ENCODE measurements around the gene RASGRF1. TPM values are rescaled to one million over a fixed set of nuclear protein-coding genes. Genes with fewer than 3 reads are reported as not detected.

RASGRF1 gene
- polyA plus RNA-seq, 4 donors: 0.07 to 0.92 (median 0.51) TPM

DNA sequence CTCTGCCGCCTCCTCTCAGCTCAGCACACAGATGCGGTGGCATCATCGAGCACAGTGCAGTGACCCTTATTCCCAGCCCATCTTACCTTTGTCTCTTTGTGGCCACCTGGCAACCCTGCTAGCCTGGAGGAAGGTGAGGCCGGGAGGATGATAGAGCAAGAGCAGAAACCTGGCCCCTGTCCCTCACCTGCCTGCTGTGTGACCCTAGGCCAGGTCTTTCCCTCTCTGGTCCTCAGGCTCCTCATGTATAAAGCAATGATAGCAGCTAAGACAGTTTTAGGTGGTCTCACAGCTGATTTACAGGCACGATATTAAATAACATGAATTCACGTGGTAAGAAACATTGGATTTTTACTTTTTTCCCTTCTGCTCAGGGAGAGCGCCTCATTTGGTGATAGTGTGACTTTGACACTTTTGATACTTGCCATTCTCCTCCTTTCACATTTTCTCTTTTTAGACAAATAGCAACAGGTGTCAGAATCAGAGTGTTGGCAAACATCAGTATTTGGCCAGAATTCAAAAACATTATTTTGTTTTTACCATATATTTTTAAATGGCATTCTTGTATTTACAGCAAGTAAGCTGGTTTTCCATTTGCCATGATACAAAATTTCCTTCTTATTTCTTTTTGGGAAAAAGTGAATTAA is 116.2 kb downstream of the RASGRF1 start:
- no peak for DNase-seq (ENCODE audit: low read depth in 4 of 4, low spot score in 3 of 4)

DNA sequence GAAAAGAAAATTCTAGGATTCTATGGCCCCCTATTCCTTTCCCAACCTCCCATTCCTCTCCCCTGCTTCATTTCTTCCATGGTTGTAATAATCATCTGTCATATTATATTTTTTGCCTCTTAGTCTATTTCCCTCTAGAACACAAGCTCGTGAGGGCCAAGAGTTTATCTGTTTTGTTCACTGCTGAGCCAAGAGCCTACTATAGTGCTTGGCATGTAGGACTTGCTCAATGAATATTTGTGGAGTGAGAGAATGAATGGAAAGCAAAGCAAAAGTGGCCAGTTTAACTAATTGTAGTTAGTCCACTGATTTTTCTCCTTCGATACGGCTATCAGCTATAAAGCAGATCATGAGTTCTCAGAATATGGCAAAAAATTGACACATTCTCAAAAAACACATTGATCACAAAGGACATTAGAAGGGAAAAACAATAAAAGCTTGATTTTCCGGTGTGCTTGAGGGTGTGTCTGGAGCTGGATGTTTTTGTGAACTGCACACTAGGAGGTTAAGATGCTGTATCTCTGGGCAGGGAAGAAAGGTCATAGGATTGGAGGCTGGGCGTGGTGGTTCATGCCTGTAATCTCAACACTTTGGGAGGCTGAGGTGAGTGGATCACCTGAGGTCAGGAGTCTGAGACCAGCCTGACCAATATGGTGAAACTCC is 120.8 kb downstream of the RASGRF1 start:
- no peak for DNase-seq (ENCODE audit: low read depth in 4 of 4, low spot score in 3 of 4)

DNA sequence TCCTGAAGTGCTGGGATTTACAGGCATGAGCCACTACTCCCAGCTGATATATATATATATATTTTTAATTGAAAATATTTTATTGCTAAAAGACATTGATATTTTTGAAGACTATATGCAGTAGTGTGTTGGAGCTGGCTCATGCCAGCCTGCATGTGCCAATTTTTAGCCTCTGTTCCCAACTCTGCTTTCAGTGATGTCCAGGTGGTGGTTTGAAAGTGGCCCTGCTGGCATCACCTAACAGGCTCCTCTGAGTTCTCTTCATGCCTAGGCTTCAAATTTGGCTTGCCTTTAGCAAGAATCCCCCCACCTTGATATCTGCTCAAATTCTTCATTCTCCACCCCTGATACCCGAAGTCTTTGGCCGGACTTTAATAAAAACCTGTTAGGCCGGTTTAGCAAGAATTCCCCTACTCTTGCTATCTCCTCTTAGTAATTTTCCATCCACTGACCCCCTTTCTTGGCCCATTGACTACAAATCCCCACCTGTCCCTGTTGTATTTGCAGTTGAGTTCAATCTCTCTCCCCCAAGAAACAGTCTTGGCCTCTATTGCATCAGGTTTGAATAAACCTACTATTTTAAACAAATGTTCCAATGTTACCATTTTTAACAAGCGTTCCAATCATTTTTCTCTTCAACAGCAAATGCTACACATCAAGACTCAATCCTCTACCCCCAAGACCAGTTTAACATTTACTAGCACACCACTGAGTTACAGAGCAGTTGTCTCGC is 121.9 kb downstream of the RASGRF1 start:
- DNase-seq (ENCODE audit: low read depth in 4 of 4, low spot score in 3 of 4): no peak

DNA sequence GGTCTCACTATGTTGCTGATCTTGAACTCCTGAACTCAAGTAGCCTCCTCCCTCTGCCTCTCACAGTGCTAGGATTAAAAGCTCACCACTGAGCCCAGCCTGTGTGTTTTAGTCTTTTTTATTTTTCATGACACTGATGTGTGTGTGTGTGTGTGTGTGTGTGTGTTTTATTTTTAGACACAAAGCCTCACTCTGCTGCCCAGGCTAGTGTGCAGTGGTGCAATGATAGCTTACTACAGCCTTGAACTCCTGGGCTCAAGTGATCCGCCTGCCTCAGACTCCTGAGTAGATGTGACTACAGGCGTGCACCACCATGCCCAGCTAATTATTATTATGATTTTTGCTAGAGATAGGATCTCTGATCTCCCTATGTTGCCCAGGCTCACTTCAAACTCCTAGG is 122.5 kb downstream of the RASGRF1 start:
- no peak for DNase-seq (ENCODE audit: low read depth in 4 of 4, low spot score in 3 of 4)

DNA sequence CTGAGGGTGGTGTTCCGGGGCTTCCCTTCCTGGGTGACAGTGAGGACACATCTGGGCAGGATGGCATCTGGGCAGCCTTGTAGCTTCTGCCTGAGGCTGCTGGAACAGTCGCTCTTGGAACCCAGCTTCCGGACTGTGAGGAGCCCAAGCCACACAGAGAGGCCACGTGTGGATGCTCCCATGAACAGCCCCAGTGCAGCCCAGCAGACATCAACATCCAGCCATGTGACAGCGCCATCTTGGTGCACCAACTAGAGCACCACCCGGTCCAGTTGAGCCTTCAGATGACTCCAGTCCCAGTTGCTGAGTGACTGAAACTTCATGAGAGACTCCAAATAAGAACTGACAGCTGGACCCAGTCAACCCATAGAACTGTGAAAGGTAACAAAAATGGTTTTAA is 130.3 kb downstream of the RASGRF1 start:
- DNase-seq (ENCODE audit: low read depth in 4 of 4, low spot score in 3 of 4): no peak

DNA sequence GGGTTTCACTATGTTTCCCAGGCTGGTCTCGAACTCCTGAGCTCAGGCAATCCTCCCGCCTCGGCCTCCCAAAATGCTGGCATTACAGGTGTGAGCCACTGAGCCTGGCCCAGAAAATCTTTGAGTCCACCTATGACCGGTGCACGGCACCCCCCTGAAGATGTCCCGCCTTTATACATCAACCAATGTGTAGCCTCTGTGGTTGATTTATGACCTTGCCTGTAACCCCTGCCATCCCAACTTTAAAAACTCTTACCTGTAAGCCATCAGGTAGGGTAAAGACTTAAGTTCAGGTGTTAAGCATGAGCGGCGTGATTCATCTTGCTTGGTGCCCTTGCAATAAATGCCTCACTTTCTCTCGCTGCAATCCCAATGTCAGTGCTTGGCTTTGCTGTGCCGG is 131.2 kb downstream of the RASGRF1 start:
- DNase-seq (ENCODE audit: low read depth in 4 of 4, low spot score in 3 of 4): no peak

DNA sequence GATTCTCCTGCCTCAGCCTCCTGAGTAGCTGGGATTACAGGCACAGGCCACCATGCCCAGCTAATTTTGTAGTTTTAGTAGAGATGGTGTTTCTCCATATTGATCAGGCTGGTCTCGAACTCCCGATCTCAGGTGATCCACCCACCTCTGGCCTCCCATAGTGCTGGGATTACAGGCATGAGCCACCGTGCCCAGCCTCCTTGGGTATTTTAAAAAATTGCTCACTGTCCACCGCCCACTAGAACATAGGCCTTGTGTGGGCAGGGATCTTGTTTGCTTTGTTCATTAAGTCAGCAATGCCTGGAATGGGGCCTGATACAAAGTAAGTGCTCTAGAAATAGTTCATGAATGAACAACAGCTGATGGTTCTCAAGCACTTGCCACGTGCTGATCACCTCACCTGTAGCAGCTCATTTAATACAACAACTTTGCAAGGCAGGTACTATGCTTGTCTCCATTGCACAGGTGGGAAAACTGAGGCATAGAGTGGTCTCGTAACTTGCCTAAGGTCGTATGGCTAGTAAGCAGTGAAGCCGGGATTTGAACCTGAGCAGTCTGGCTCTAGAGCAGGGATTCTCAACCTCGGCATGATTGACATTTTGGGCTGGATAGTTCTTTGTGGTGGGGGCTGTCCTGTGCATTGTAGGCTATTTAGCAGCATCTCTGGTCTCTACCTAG is 133.0 kb downstream of the RASGRF1 start:
- no peak for DNase-seq (ENCODE audit: low read depth in 4 of 4, low spot score in 3 of 4)

DNA sequence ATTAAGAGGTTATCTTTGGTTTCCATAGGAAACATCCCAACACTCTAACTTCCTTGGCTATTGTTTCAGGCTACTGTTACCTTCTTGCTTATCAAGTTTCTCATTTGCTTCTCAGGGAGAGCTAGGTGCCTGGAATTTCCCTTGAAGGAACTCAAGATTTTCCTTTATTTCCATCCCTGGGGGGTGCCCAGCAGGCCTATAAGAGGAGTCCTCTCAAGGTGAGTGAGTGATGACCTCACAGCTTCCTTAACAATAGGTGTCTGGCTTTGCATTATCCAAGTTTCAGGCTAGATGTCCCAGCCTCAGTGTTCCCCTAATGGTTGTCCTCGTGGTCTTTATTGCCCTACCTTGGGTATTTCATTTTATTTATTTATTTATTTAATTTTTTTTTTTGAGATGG is 133.6 kb downstream of the RASGRF1 start:
- no peak for DNase-seq (ENCODE audit: low read depth in 4 of 4, low spot score in 3 of 4)

DNA sequence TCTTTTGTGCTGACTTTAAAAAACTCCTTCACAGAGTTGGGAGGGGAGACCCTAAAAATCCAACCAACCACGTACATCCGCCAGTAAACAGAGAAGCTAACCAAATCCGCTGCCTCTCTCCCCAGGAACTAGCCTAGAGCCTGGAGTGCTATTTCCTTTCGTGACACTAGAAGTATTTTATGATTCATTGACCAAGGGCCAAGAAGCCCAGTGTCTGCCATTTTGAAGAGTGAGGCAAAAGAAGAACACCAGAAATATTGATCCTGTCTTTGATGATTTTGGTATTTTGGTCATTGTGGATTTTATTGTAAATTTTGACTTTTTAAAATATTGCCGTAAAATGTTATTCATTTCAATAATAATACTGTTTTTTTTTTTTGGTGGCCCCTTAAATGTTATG is 135.2 kb downstream of the RASGRF1 start:
- DNase-seq (ENCODE audit: low read depth in 4 of 4, low spot score in 3 of 4): no peak

DNA sequence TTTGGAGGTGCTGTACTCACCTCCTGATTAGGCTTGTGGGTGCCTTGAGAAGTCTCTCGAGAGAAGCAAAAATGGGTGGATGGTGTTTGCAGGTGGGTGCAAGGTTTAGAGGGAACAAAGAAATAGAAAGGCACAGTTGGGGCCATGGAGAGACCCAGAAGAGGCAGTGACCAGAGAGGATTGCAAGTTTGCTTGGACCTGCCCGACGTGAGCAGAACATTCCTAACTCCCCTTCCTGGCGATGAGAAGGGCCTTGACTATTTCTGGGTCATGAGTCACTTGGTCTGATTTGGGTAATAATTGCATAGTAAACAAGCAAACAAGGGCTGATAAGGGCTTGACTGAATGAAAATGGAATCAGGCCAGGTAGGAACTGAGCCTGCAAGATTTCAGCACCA is 138.7 kb downstream of the RASGRF1 start:
- DNase-seq (ENCODE audit: low read depth in 4 of 4, low spot score in 3 of 4): no peak

DNA sequence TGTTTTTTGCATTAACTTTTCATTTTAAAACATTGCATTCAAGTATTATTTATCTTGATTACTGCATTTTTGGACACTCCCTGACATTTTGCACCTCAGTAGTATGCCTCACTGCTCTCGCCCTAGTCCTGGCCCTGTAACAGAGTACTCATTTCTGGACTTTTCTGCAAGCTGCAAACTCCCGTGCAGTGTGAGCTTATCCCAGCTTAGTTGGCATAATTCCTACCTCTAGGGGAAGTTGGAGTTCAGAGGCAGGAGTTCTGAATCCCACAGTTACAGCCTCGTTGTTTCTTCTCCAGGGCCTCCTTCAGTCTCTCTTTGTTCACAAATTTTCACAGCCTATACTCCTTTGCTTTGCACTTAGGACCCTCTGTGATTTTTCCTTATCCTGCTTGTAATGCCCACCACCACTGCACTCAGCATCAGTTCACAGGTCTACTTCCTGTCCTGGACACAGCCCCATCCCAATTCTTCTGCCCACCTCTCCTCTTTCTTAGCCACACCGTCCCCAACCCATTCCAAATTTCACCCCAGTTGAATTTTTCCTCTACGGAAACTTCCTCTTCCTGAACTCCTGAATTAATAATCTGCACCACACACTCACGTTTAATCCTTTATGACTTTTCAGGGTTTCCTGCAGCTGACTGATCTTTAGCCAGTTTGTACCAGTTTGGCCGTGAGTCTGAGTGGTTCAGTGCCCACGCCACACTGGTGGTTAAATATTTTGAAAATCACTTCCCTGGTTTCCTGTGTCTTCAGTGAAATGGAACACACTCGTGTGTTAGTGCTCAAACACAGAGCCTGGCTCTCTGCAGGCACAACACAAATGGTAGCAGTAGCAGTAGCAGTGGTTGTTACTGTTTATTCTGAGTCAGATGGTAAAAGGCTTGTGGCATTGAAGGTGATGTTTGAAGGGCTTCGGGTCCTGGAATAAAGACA is 139.4 kb downstream of the RASGRF1 start:
- no peak for DNase-seq (ENCODE audit: low read depth in 4 of 4, low spot score in 3 of 4)

DNA sequence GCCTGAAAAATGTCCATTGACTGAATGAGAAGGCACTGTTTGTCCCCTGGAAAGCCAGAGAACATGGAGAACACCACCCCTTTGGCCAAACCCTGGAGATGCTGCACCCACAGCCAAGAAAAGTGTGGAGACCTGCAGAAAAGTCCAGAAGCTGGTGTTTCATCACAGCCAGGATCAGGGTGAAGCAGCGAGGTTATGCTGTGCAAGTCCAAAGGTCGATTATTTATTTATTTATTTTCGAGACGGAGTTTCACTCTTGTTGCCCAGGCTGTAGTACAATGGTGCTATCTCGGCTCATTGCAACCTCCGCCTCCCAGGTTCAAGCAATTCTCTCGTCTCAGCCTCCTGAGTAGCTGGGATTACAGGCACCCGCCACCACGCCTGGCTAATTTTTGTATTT is 140.2 kb downstream of the RASGRF1 start:
- no peak for DNase-seq (ENCODE audit: low read depth in 4 of 4, low spot score in 3 of 4)

DNA sequence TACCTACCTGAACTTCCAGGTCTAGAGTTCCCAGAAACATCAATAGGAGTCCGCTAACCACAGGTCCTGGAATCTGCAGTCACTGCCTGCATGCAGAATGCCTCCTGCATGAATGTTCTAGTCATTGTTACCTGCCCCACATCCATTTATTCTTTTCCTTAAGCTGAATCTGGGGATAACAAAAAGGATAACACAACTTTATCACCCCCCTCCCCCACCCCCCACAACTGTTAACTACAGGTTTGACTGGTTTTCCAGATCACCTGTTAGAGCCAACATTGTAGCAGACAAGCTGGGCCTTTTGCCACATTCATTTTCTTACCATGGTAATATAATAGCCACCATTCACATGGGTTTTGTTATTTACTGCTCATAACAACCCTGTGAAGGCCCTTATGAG is 141.1 kb downstream of the RASGRF1 start:
- DNase-seq (ENCODE audit: low read depth in 4 of 4, low spot score in 3 of 4): no peak

DNA sequence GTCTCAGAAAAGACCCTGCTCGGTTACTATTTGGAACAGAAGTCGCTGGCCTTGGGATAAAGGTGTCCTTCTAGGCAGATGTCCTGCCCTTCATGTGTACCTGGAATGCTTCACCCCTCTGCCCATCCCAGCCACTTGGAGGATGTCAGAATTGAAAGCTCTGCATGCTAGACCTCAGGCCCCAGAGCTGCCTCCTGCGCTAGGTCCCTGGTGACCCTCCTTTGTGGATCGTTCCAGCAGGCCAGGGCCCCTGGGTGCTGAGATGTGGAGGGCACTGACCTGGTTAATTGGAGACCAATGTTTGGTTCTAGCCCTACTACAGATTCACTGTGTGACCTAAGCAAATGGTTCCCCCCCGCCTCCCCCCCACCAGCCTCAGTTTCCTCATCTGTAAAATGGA is 143.1 kb downstream of the RASGRF1 start:
- DNase-seq (ENCODE audit: low read depth in 4 of 4, low spot score in 3 of 4): no peak

DNA sequence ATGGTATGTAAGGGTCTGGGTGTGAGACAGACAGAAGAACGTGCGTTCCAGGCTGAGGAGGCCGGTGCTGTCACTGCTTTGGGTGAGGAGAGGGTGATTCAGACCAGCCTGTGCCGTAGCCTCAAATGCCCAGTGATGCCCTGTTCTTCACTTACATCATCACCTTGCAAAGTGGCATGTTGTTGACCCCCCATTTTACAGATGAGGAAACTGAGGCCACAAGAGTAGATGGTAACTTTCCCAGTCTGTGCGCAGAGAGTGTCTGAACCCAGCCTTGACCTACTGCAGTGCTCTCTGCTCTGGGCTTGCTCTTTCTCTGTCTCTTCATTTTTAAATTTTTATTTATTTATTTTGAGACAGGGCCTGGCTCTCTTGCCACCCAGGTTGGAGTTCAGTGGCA is 144.1 kb downstream of the RASGRF1 start:
- DNase-seq (ENCODE audit: low read depth in 4 of 4, low spot score in 3 of 4): no peak

DNA sequence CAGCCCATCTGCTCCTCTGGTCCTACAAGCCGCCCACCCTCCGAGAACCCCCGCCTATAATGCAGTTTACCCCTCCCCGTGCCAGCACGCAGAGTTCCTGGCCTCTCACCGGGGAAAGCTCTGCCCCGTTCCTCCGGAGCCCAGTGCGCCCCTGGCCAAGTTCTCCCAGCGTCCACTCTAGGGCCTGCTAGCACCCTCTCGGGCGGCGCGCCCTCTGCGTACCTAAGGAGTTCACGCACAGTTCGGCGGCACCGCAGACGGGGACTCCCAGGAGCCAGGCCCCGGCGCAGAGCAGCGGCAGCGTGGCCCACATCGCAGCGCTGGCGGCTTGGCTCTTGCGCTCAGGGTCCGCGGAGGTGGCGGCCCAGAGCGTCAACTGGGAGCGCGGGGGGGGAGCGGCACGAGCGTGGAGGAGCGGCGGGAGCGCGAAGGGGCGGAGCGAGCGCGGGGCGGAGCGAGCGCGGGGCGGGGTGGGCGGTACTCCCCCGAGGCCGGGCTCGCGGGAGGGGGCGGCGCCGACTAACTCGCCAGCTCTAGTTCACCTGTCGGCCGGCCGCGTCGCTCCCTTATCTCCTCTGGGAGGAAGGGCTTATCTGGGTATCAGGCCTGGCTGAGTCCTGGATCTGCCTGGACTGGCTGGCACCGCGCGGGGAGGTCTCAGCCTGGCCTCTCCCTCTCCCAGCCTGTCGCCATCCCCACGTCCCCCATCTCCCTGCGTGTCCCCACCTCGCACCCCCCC is 145.7 kb downstream of the RASGRF1 start, which contains the start of gene CTSH:
Gene CTSH, minus strand, starts transcription at position 378 of the 739 bp plus-strand sequence. Its CDS starts 65 bp downstream, at position 313.
- DNase-seq (ENCODE audit: low read depth in 4 of 4, low spot score in 3 of 4): peak in 2 of 4 donors; percentile 49 to 65

DNA sequence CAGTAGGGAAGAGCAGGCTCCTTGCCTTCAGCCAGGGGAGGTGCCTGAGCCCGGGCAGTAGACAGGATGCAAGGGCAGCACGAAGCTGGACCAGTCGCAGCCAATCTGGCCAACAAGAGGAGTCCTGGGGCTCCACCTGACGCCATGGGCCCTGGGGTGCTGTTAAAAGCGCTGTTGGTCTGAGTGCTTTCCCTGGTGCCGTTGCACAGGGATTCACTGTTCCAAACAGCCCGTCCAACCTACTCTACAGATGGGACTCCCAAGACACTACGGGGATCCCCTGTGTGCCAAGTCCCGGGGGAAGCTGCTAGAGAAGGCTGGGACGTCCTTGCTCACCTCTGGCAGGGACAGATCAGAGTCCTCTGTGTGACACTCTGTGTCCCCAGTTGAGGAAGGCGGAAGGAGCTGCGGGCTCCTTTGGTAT is 146.4 kb downstream of the RASGRF1 start:
- no peak for DNase-seq (ENCODE audit: low read depth in 4 of 4, low spot score in 3 of 4)

DNA sequence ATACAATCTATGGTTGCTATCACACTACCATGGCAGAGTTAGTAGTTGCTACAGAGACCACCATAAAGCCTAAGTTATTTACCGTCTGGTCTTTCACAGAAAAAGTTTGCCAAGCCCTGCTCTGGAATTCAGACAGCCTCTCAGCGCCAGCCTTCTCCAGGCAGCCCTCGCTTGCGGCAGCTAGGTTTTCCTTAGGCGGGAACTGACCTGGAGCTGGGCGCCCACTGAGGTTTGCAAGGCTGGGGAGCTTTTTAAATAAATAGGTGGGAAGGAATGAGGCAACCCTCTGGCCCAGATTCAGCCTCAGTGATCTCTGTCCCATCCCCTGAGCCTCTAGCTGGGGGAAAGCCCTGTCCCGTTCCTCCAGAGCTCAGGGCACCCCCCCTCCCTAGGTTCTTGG is 146.9 kb downstream of the RASGRF1 start:
- no peak for DNase-seq (ENCODE audit: low read depth in 4 of 4, low spot score in 3 of 4)

DNA sequence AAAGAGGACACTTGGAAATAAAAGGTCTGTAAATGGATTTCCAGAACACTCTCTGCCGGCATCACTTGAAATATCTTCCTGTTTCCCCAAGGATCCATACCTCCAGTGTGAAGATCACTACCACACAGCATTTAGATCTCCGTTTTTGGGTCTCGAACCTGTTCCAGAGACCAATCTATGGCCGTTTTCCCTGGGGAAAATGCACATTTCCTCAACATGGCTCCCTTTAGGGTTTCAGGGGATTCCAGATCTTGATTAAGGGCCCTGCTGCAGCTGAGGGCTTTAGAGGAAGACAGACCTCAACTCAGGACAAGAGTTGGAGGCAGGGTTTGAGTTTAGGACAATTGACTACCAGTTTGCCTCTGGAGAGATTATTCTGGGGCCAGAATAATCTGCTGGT is 147.8 kb downstream of the RASGRF1 start:
- no peak for DNase-seq (ENCODE audit: low read depth in 4 of 4, low spot score in 3 of 4)

All from left renal pelvis (tissue), 4 donors.